SK-N-SH treated with all-trans-retinoic acid at 6 μM for 48 hours (cell line): ENCODE measurements around the gene CTDNEP1.

Experiments used
- ATAC-seq: fragments of 200-7000 bp; cut with Tn5 transposase; 3 replicates; pipeline ENCODE4 v1.9.1; 2020; ENCODE audit warnings: mild to moderate bottlenecking, moderate library complexity
- ARNTL ChIP-seq: fragments of 450-650 bp; formaldehyde crosslinking; IDR thresholded peaks from 2 replicates; pipeline ENCODE4 v1.5.0; 2020; ENCODE audit warnings: low read depth, mild to moderate bottlenecking, moderate library complexity, borderline replicate concordance
- BACH2 ChIP-seq: fragments of 250-450 bp; sonication (Bioruptor Pico); IDR thresholded peaks from 2 replicates; pipeline ENCODE4 v1.9.0; 2021; ENCODE audit warnings: mild to moderate bottlenecking, borderline replicate concordance
- CSDC2 ChIP-seq: fragments of 250-450 bp; sonication (Bioruptor Pico); IDR thresholded peaks from 2 replicates; pipeline ENCODE4 v1.5.0; 2020; ENCODE audit warnings: mild to moderate bottlenecking, moderate library complexity
- ESRRG ChIP-seq: fragments of 250-450 bp; sonication (Bioruptor Pico); IDR thresholded peaks from 2 replicates; pipeline ENCODE4 v1.6.1; 2021; ENCODE audit warnings: mild to moderate bottlenecking
- GLIS3 ChIP-seq: fragments of 250-450 bp; sonication (Bioruptor Pico); IDR thresholded peaks from 2 replicates; pipeline ENCODE4 v1.5.0; 2020; ENCODE audit warnings: mild to moderate bottlenecking, moderate library complexity
- ISL1 ChIP-seq: fragments of 250-450 bp; sonication (Bioruptor Pico); IDR thresholded peaks from 2 replicates; pipeline ENCODE4 v2.1.2; 2022; ENCODE audit warnings: mild to moderate bottlenecking, moderate library complexity
- OSR1 ChIP-seq: fragments of 250-450 bp; sonication (Bioruptor Pico); IDR thresholded peaks from 2 replicates; pipeline ENCODE4 v1.8.0; 2022; ENCODE audit warnings: moderate library complexity, mild to moderate bottlenecking, inconsistent platforms
- PPARA ChIP-seq: fragments of 250-450 bp; sonication (Bioruptor Pico); IDR thresholded peaks from 2 replicates; pipeline ENCODE4 v1.5.0; 2020; ENCODE audit warnings: mild to moderate bottlenecking, borderline replicate concordance
- RARB ChIP-seq: fragments of 250-450 bp; sonication (Bioruptor Pico); IDR thresholded peaks from 2 replicates; pipeline ENCODE4 v1.8.0; 2021; ENCODE audit warnings: mild to moderate bottlenecking, moderate library complexity
- SNAI2 ChIP-seq: fragments of 250-450 bp; sonication (Bioruptor Pico); IDR thresholded peaks from 2 replicates; pipeline ENCODE4 v1.5.0; 2020; ENCODE audit warnings: mild to moderate bottlenecking, moderate library complexity
- TCF4 ChIP-seq: fragments of 250-450 bp; sonication (Bioruptor Pico); IDR thresholded peaks from 2 replicates; pipeline ENCODE4 v1.8.0; 2021; ENCODE audit warnings: mild to moderate bottlenecking, moderate library complexity, borderline replicate concordance
- TOX ChIP-seq: fragments of 250-450 bp; sonication (Bioruptor Pico); IDR thresholded peaks from 2 replicates; pipeline ENCODE4 v1.8.0; 2021; ENCODE audit warnings: mild to moderate bottlenecking, moderate library complexity, borderline replicate concordance
- ZC3H10 ChIP-seq: fragments of 250-450 bp; sonication (Bioruptor Pico); IDR thresholded peaks from 2 replicates; pipeline ENCODE4 v1.5.1; 2021; ENCODE audit warnings: mild to moderate bottlenecking, moderate library complexity
- ZFP3 ChIP-seq: fragments of 250-450 bp; sonication (Bioruptor Pico); IDR thresholded peaks from 2 replicates; pipeline ENCODE4 v1.5.0; 2020; ENCODE audit warnings: mild to moderate bottlenecking, moderate library complexity
- ZFP30 ChIP-seq: fragments of 450-650 bp; formaldehyde crosslinking; IDR thresholded peaks from 2 replicates; pipeline ENCODE4 v1.5.0; 2022; ENCODE audit warnings: mild to moderate bottlenecking, moderate library complexity
- ZNF565 ChIP-seq: fragments of 450-650 bp; formaldehyde crosslinking; conservative IDR thresholded peaks from 2 replicates; pipeline ENCODE4 v1.5.0; 2020; ENCODE audit warnings: low read depth, mild to moderate bottlenecking, moderate library complexity
- ZNF70 ChIP-seq: fragments of 450-650 bp; formaldehyde crosslinking; IDR thresholded peaks from 2 replicates; pipeline ENCODE4 v1.5.0; 2020; ENCODE audit warnings: mild to moderate bottlenecking, moderate library complexity
- ZNF8 ChIP-seq: fragments of 450-650 bp; formaldehyde crosslinking; IDR thresholded peaks from 2 replicates; pipeline ENCODE4 v1.5.0; 2020; ENCODE audit warnings: mild to moderate bottlenecking, moderate library complexity
- TF ChIP-seq, protein P1 (sequence below): fragments of 250-450 bp; sonication (Bioruptor Pico); IDR thresholded peaks from 2 replicates; pipeline ENCODE4 v1.5.1; 2021; ENCODE audit warnings: mild to moderate bottlenecking, moderate library complexity
- TF ChIP-seq, protein P2 (sequence below): fragments of 250-450 bp; sonication (Bioruptor Pico); IDR thresholded peaks from 2 replicates; pipeline ENCODE4 v1.8.0; 2020; ENCODE audit warnings: mild to moderate bottlenecking, moderate library complexity, borderline replicate concordance
- TF ChIP-seq, protein P3 (sequence below): fragments of 250-450 bp; sonication (Bioruptor Pico); IDR thresholded peaks from 2 replicates; pipeline ENCODE4 v1.8.0; 2021; ENCODE audit warnings: low read depth, mild to moderate bottlenecking, moderate library complexity, borderline replicate concordance
- TF ChIP-seq, protein P4 (sequence below): fragments of 250-450 bp; sonication (Bioruptor Pico); IDR thresholded peaks from 2 replicates; pipeline ENCODE4 v1.5.1; 2020; ENCODE audit warnings: low read depth, mild to moderate bottlenecking, moderate library complexity
- TF ChIP-seq, protein P5 (sequence below): fragments of 250-450 bp; sonication (Bioruptor Pico); IDR thresholded peaks from 2 replicates; pipeline ENCODE4 v1.5.0; 2020; ENCODE audit warnings: mild to moderate bottlenecking, moderate library complexity

The CTDNEP1 gene

DNA sequence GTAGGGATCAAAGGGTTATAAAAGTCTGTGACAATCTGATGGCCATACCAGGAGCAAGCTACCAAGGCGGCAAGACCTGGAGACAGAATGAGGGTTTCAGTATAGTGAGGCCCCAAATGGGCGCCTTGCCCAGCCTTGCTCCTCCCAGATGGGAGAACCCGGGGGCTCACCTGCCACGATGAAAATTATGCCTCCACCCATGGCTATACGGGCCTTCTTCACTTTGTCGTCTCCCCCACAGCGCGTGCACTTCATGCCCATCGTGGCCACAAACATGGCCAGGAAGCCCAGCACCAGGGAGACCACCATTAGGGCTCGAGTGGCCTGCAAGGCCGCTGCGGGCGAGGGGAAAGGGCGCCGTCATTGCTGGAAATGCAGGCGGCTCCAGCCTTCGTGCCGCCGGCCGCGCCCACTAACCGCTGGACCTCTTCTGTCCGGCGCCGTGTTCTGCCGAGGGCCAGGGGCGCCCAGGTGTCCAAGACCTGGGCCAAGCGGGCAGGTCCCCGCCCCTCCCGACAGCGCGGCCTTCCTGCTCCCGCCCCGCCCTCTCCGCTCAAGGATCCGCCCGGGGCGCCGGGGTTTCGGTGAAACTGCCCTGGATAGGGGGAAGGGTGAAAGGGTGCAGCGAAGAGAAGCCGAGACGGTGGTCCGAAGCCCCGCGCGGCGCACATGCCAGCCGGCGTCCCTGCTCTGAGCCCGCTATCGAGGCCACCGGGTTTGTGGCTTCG is 9.3 kb upstream of the CTDNEP1 start:
- ATAC-seq = 0 out of 3 replicates have a peak, but pooled peaks have one; percentile 9
- TF ChIP-seq OSR1 (CRISPR knock-in tag) (no peak), ZNF565 (no peak), ARNTL (CRISPR knock-in tag) (no peak), ZNF70 (CRISPR knock-in tag) (no peak), ZNF8 (CRISPR knock-in tag) (no peak), CSDC2 (CRISPR knock-in tag) (no peak), BACH2 (CRISPR knock-in tag) (no peak), ESRRG (CRISPR knock-in tag) (no peak), ZFP3 (no peak), RARB (CRISPR knock-in tag) (no peak), PPARA (no peak), GLIS3 (no peak), TOX (CRISPR knock-in tag) (no peak), ISL1 (CRISPR knock-in tag) (no peak)
- TF ChIP-seq, protein P1, sequence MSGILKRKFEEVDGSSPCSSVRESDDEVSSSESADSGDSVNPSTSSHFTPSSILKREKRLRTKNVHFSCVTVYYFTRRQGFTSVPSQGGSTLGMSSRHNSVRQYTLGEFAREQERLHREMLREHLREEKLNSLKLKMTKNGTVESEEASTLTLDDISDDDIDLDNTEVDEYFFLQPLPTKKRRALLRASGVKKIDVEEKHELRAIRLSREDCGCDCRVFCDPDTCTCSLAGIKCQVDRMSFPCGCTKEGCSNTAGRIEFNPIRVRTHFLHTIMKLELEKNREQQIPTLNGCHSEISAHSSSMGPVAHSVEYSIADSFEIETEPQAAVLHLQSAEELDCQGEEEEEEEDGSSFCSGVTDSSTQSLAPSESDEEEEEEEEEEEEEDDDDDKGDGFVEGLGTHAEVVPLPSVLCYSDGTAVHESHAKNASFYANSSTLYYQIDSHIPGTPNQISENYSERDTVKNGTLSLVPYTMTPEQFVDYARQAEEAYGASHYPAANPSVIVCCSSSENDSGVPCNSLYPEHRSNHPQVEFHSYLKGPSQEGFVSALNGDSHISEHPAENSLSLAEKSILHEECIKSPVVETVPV (CRISPR knock-in tag) = no peak
- TF ChIP-seq, protein P2, sequence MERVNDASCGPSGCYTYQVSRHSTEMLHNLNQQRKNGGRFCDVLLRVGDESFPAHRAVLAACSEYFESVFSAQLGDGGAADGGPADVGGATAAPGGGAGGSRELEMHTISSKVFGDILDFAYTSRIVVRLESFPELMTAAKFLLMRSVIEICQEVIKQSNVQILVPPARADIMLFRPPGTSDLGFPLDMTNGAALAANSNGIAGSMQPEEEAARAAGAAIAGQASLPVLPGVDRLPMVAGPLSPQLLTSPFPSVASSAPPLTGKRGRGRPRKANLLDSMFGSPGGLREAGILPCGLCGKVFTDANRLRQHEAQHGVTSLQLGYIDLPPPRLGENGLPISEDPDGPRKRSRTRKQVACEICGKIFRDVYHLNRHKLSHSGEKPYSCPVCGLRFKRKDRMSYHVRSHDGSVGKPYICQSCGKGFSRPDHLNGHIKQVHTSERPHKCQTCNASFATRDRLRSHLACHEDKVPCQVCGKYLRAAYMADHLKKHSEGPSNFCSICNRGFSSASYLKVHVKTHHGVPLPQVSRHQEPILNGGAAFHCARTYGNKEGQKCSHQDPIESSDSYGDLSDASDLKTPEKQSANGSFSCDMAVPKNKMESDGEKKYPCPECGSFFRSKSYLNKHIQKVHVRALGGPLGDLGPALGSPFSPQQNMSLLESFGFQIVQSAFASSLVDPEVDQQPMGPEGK (CRISPR knock-in tag) = no peak
- TF ChIP-seq, protein P3, sequence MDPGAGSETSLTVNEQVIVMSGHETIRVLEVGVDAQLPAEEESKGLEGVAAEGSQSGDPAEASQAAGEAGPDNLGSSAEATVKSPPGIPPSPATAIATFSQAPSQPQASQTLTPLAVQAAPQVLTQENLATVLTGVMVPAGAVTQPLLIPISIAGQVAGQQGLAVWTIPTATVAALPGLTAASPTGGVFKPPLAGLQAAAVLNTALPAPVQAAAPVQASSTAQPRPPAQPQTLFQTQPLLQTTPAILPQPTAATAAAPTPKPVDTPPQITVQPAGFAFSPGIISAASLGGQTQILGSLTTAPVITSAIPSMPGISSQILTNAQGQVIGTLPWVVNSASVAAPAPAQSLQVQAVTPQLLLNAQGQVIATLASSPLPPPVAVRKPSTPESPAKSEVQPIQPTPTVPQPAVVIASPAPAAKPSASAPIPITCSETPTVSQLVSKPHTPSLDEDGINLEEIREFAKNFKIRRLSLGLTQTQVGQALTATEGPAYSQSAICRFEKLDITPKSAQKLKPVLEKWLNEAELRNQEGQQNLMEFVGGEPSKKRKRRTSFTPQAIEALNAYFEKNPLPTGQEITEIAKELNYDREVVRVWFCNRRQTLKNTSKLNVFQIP (CRISPR knock-in tag) = no peak
- TF ChIP-seq, protein P4, sequence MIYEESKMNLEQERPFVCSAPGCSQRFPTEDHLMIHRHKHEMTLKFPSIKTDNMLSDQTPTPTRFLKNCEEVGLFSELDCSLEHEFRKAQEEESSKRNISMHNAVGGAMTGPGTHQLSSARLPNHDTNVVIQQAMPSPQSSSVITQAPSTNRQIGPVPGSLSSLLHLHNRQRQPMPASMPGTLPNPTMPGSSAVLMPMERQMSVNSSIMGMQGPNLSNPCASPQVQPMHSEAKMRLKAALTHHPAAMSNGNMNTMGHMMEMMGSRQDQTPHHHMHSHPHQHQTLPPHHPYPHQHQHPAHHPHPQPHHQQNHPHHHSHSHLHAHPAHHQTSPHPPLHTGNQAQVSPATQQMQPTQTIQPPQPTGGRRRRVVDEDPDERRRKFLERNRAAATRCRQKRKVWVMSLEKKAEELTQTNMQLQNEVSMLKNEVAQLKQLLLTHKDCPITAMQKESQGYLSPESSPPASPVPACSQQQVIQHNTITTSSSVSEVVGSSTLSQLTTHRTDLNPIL (CRISPR knock-in tag) = no peak
- TF ChIP-seq, protein P5, sequence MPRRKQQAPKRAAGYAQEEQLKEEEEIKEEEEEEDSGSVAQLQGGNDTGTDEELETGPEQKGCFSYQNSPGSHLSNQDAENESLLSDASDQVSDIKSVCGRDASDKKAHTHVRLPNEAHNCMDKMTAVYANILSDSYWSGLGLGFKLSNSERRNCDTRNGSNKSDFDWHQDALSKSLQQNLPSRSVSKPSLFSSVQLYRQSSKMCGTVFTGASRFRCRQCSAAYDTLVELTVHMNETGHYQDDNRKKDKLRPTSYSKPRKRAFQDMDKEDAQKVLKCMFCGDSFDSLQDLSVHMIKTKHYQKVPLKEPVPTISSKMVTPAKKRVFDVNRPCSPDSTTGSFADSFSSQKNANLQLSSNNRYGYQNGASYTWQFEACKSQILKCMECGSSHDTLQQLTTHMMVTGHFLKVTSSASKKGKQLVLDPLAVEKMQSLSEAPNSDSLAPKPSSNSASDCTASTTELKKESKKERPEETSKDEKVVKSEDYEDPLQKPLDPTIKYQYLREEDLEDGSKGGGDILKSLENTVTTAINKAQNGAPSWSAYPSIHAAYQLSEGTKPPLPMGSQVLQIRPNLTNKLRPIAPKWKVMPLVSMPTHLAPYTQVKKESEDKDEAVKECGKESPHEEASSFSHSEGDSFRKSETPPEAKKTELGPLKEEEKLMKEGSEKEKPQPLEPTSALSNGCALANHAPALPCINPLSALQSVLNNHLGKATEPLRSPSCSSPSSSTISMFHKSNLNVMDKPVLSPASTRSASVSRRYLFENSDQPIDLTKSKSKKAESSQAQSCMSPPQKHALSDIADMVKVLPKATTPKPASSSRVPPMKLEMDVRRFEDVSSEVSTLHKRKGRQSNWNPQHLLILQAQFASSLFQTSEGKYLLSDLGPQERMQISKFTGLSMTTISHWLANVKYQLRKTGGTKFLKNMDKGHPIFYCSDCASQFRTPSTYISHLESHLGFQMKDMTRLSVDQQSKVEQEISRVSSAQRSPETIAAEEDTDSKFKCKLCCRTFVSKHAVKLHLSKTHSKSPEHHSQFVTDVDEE = no peak

DNA sequence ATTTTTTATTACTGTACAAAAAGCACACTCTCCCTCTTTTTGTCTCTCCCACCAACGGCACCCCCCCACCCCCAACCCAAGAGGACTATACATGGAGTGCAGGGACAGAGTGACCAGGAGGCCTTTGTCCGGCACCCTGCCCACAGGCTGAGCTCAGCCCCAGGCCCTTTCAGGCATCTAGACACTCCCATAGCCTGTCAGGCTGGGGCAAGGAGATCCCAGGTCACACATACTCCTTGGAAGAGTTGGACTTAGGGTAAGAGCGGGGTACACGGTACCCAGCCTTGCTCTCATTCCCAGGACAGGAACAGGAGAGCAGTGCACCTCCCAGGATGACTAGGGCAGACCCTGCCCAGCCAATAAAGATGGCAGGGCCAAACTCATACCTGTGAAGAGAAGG is 8.6 kb upstream of the CTDNEP1 start:
- TF ChIP-seq ZFP3 = no peak
- TF ChIP-seq ZFP30 (CRISPR knock-in tag) = no peak
- TF ChIP-seq PPARA = no peak
- no peak for TF ChIP-seq BACH2 (CRISPR knock-in tag)
- no peak for TF ChIP-seq TCF4 (CRISPR knock-in tag)
- TF ChIP-seq ZC3H10 = no peak
- TF ChIP-seq CSDC2 (CRISPR knock-in tag) = no peak
- no peak for TF ChIP-seq ARNTL (CRISPR knock-in tag)
- TF ChIP-seq ESRRG (CRISPR knock-in tag) = no peak
- TF ChIP-seq, protein P1 (CRISPR knock-in tag) = no peak
- TF ChIP-seq OSR1 (CRISPR knock-in tag) = no peak
- no peak for TF ChIP-seq ZNF70 (CRISPR knock-in tag)
- TF ChIP-seq ISL1 (CRISPR knock-in tag) = no peak
- TF ChIP-seq RARB (CRISPR knock-in tag) = no peak
- TF ChIP-seq SNAI2 (CRISPR knock-in tag) = no peak
- TF ChIP-seq TOX (CRISPR knock-in tag) = no peak
- TF ChIP-seq ZNF565 = no peak
- TF ChIP-seq, protein P3 (CRISPR knock-in tag) = no peak
- ATAC-seq = no peak
